Ascending aorta (tissue), 2 donors: ENCODE measurements around the gene TMEM61. TPM values are rescaled to one million over a fixed set of nuclear protein-coding genes. Genes with fewer than 3 reads are reported as not detected.

Source experiments
- DNase-seq, 2 donors: peaks; one replicate each; pipeline ENCODE4 v3.0.0-alpha.2; 2019; ENCODE audit warnings: low spot score in 2 of 2
- H3K27ac ChIP-seq, 2 donors: fragments of 200-600 bp; sonication (generic); one replicate each; pipeline ENCODE4 v1.5.1; 2016 to 2017; ENCODE audit warnings: mild to moderate bottlenecking in 1 of 2
- H3K27me3 ChIP-seq: fragments of 200-600 bp; sonication (generic); one replicate; pipeline ENCODE4 v1.5.1; 2017
- H3K36me3 ChIP-seq, 2 donors: fragments of 200-600 bp; sonication (generic); one replicate each; pipeline ENCODE4 v1.5.1; 2016
- H3K4me1 ChIP-seq, 2 donors: fragments of 200-600 bp; sonication (generic); one replicate each; pipeline ENCODE4 v1.5.1; 2016 to 2017; ENCODE audit warnings: mild to moderate bottlenecking in 1 of 2
- H3K4me3 ChIP-seq, 2 donors: fragments of 200-600 bp; sonication (generic); one replicate each; pipeline ENCODE4 v1.5.1; 2016 to 2017; ENCODE audit warnings: mild to moderate bottlenecking in 1 of 2
- H3K9me3 ChIP-seq, 2 donors: fragments of 200-600 bp; sonication (generic); one replicate each; pipeline ENCODE4 v1.5.1; 2016
- CTCF ChIP-seq, 3 experiments: fragments of 200-600 bp in 2 of 3; fragments of 450-650 bp in 1 of 3; sonication (generic) in 2 of 3; IDR thresholded peaks; one replicate each; pipeline ENCODE4 v1.5.1; 2016 to 2019; ENCODE audit warnings: antibody characterized with exemption in 3 of 3, mild to moderate bottlenecking in 1 of 3, moderate library complexity in 1 of 3
- intact Hi-C: fragments of 100-400 bp; cut with DNase I; formaldehyde crosslinking; loops from one replicate; pipeline ENCODE4 v1.15.1; 2023
- total RNA-seq: library from RNA; depleted of rRNA; stranded (reverse); fragments of >200 nt; gene quantifications from one replicate; pipeline ENCODE4 v1.1.0, GENCODE V29; 2016

TMEM61 gene
- total RNA-seq, 1 donor from 2014 or later, result not detected

- H3K27ac ChIP-seq, result no peak within 1 kb of the TSS
- no peaks in the 10 kb centered on the region for H3K36me3 ChIP-seq
- TF ChIP-seq CTCF (IDR thresholded peaks at IDR 0.05), result no peak
- H3K4me3 ChIP-seq, result peak within 1 kb of the TSS; percentile 9 to 58
- intact Hi-C loops, result no loop called here
- no peaks in the 10 kb centered on the region for H3K9me3 ChIP-seq
- no peaks in the 10 kb centered on the region for H3K27me3 ChIP-seq
- peaks cover 0 to 6% of the 10 kb centered on the region in 2 donors for H3K4me1 ChIP-seq
- DNase-seq, result no peak
Measured at GRCh38 chr1:55039342-55040082, 59.1 kb downstream of the TMEM61 start, which contains the start of gene PCSK9. Gene PCSK9 (plus strand): TSS chr1:55039548. CDS start chr1:55039838, 290 bp downstream.

- Histone ChIP-seq H3K27ac (no peak overlapping the region), H3K9me3 (no peaks in the 10 kb centered on the region), H3K27me3 (no peaks in the 10 kb centered on the region), H3K36me3 (no peaks in the 10 kb centered on the region), H3K4me1 (peaks cover 0 to 6% of the 10 kb centered on the region in 2 donors), H3K4me3 (peak overlapping the region in 1 of 2 donors; percentile 58)
- intact Hi-C loops, result no loop called here
- no peak for TF ChIP-seq CTCF (IDR thresholded peaks at IDR 0.05)
- no peak for DNase-seq
Measured at GRCh38 chr1:55040083-55040932, 59.9 kb downstream of the TMEM61 start.

- Histone ChIP-seq H3K4me1 (peaks cover 0 to 6% of the 10 kb centered on the region in 2 donors), H3K4me3 (no peak overlapping the region), H3K27ac (no peak overlapping the region), H3K9me3 (no peaks in the 10 kb centered on the region), H3K27me3 (no peaks in the 10 kb centered on the region), H3K36me3 (no peaks in the 10 kb centered on the region)
- DNase-seq, result no peak
- no peak for TF ChIP-seq CTCF (IDR thresholded peaks at IDR 0.05)
- intact Hi-C loops, result no loop called here
Measured at GRCh38 chr1:55040933-55041494, 60.6 kb downstream of the TMEM61 start.

DNA sequence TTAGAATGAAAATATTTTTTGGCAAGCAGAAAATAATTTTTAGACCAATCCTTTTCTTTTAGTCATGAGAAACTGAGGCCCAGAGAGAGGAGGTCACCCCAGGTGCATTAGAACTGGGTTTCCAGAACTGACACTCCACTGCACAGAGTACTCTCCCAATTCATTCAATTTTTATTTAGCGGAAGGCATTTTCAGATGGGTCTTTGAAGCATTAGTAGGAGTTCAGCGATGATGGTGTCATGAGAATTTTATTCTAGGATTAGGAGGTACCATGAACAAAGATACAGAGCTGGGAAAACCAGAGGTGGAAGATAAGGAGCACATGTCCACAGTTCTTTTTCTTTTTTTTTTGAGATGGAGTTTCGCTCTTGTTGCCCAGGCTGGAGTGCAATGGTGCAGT, 61.2 kb downstream of the TMEM61 start:
- TF ChIP-seq CTCF (IDR thresholded peaks at IDR 0.05), result no peak
- H3K4me3 ChIP-seq, result no peak overlapping the region
- no peak for DNase-seq
- H3K4me1 ChIP-seq, result peaks cover 0 to 6% of the 10 kb centered on the region in 2 donors
- H3K27ac ChIP-seq, result no peak overlapping the region
- H3K36me3 ChIP-seq, result no peaks in the 10 kb centered on the region
- no peaks in the 10 kb centered on the region for H3K9me3 ChIP-seq
- intact Hi-C loops, result no loop called here
- H3K27me3 ChIP-seq, result no peaks in the 10 kb centered on the region

Other genes with a start within 250 kb of the TMEM61 start
- gene PARS2, start 216.1 kb upstream of the TMEM61 start, total RNA-seq, result 0.43 TPM
- gene TTC22, start 179.3 kb upstream of the TMEM61 start, total RNA-seq, result not detected
- 16.6 TPM for gene DHCR24, start 93.4 kb upstream of the TMEM61 start, total RNA-seq
- not detected for gene BSND, start 18.3 kb downstream of the TMEM61 start, total RNA-seq
- gene PCSK9, start 58.9 kb downstream of the TMEM61 start, total RNA-seq, result not detected
- gene USP24, start 234.7 kb downstream of the TMEM61 start, total RNA-seq, result 11.2 TPM